ENCODE measurements around the gene LRRC10B. TPM values are rescaled to one million over a fixed set of nuclear protein-coding genes. Genes with fewer than 3 reads are reported as not detected.

The LRRC10B gene
- total and polyA plus RNA-seq, 2 of the 8 experiments (the other 6 are each of a cell fraction or from before 2014, with no cell fraction given): 0.47 to 0.71 TPM

GRCh38 chr11:61524963-61525587, 16.5 kb downstream of the LRRC10B start (continued):
- TF ChIP-seq SIX5 (IDR thresholded peaks at IDR 0.05; ENCODE audit: low read depth, low read length): no peak
- no peak for TF ChIP-seq HDAC2 (IDR thresholded peaks at IDR 0.05; ENCODE audit: borderline replicate concordance in 1 of 2, low read depth in 2 of 2, low read length in 2 of 2)
